NCI-H1930 (cell line): ENCODE data around the gene FAM169A.
"Not testable (repeated sequence)": the region's sequence is repeated elsewhere in the genome, so short reads cannot be mapped to it uniquely, and the experiment has no call there.

Experiments used
- DNase-seq, 2 experiments: peaks; one replicate each; lab custom pipeline; 2025; lab: John Stamatoyannopoulos, UW

The FAM169A gene, protein sequence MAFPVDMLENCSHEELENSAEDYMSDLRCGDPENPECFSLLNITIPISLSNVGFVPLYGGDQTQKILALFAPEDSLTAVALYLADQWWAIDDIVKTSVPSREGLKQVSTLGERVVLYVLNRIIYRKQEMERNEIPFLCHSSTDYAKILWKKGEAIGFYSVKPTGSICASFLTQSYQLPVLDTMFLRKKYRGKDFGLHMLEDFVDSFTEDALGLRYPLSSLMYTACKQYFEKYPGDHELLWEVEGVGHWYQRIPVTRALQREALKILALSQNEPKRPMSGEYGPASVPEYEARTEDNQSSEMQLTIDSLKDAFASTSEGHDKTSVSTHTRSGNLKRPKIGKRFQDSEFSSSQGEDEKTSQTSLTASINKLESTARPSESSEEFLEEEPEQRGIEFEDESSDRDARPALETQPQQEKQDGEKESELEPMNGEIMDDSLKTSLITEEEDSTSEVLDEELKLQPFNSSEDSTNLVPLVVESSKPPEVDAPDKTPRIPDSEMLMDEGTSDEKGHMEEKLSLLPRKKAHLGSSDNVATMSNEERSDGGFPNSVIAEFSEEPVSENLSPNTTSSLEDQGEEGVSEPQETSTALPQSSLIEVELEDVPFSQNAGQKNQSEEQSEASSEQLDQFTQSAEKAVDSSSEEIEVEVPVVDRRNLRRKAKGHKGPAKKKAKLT

DNA sequence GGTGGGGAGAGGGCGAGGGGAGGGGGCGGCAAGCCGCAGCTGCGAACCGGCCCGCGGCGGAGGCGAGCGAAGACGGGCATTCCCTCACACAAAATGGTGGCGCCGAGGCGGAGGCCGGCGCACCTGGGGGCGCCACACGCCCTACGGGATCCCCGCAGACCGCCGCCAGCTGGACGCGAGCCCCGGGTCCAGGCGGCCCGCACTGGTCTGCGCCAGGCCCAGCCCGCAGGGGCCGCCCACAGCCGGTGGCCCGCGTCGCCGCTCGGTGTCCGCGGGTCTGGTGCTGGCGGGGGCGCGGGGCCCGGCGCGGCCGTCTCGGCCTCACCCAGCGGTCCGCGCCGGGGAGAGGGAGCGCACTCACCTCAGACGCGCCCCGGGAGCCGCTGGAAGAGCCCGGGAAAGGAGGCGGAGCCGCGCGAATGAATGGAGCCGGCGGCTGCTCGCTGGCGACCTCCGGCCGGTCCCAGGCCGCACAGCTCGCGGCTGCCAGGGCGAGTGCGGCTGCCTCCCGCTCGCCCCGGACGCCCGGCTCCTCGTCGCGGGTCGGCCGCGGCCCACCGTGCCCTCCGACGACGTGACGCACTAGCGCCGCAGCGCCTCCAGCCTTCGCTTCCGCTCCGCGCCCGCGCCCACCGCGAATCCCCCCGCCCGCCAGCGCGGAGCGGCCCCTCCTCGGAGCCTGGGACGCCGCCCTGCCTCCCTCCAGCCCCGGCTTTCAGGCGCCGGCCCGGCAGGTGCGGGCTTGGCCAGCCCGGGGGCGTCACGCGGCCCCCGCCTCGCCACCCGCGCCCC is at the start of gene FAM169A:
Gene FAM169A, minus strand, starts transcription at position 584 of the 792 bp plus-strand sequence. CDS start 24,711 bp downstream, outside the sequence.
- DNase-seq, result peak; percentile 22 to 36

DNA sequence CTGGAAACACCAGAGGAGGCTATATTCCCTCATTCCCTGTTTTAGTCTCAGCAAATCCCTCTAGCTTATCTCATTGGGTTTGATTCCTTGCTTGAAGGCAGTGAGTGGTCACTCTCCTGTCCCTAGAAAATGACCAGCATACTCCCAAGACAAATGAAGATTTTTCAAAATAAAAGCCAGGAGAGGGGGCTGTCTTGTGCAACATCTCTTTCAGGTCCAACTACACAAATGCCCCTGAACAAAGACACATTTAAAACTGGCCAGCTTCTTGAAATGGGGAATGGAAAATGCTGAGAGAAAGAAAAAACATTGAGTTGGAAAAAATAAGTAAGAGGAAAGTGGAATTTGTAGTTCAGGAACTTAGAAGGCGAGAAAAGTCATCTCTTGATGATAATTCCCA is 49.3 kb upstream of the FAM169A start:
- DNase-seq, result no peak

DNA sequence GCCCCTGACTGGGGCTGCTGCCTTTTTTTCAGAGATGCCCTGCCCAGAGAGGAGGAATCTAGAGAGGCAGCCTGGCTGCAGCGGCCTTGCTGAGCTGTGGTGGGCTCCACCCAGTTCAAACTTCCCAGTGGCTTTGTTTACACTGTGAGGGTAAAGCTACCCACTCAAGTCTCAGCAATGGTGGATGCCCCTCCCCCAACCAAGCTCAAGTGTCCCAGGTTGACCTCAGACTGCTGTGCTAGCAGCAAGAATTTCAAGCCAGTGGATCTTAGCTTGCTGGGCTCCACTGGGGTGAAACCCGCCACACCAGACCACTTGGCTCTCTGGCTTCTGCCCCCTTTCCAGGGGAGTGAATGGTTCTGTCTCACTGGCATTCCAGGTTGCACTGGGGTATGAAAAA is 45.2 kb upstream of the FAM169A start:
- not testable (repeated sequence) for DNase-seq

DNA sequence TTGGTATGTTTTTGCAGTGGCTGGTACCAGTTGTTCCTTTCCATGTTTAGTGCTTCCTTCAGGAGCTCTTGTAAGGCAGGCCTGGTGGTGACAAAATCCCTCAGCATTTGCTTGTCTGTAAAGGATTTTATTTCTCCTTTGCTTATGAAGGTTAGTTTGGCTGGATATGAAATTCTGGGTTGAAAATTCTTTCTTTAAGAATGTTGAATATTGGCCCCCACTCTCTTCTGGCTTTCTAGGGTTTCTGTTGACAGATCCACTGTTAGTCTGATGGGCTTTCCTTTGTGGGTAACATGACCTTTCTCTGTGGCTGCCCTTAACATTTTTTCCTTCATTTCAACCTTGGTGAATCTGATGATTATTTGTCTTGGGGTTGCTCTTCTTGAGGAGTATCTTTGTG is 43.7 kb upstream of the FAM169A start:
- DNase-seq, result not testable (repeated sequence)

DNA sequence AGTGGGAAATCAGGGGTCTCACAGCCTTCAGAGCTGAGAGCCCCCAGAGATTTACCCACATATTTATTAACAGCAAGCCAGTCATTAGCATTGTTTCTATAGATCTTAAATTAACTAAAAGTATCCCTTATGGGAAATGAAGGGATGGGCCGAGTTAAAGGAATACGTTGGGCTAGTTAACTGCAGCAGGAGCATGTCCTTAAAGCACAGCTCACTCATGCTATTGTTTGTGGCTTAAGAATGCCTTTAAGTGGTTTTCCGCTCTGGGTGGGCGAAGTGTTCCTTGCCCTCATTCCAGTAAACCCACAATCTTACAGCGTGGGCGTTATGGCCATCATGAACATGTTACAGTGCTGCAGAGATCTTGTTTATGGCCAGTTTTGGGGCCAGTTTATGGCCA is 42.0 kb upstream of the FAM169A start:
- not testable (repeated sequence) for DNase-seq

DNA sequence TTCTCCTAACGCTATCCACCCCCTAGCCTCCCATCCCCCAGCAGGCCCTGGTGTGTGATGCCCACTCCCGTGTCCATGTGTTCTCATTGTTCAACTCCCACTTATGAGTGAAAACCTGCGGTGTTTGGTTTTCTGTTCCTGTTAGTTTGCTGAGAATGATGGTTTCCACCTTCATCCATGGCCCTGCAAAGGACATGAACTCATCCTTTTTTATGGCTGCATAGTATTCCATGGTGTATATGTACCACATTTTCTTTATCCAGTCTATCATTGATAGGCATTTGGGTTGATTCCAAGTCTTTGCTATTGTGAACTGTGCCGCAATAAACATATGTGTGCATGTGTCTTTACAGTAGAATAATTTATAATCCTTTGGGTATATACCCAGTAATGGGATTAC is 38.5 kb upstream of the FAM169A start:
- DNase-seq, result not testable (repeated sequence)

DNA sequence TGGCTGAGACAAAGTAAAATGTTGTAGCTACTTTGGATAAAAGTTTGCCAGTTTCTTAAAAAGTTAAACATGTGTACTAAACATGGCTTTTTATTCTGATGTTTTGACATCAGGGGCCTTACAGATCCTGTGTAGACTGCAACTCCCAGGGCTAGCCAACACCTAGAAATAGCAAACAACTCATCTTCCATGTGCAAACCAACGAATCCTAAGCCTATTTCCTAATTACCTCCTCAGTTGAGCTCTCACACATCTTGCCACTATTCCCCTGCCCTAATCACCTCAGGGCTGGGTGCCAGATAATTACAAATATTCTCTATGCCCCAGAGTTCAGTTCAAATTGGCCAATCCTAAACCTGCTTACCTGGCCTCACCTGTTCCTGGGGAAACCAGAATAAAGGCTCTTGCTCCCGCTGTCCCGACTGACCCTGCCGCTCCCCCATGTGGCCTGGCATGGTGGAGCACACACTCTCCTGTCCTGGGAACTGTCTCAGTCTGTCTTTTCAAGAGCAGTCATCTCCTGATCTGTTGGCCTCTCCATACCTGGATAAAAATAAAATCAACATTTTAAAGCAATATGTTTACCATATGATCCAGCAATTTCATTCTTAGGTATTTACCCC is 37.1 kb upstream of the FAM169A start:
- DNase-seq, result peak; percentile 4 to 19

DNA sequence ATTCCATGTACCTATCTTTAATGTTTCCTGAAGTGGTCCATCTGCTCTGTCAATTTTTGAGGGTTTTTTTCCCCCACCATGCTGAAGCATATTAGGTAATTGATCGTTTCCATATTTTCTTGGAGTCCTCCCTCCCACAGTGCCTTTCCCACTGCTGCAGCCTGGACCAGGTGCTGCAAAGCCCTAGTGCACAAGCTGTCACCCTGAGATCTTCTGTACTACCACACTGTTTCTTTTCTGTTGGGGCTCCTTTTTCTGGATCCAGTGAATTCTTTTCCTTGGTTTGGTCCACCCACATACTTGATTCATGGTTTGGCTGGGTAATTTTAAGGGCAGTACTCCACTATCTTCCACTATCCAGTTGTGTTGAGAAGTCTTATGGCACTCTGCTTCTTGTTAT is 30.9 kb upstream of the FAM169A start:
- no peak for DNase-seq

DNA sequence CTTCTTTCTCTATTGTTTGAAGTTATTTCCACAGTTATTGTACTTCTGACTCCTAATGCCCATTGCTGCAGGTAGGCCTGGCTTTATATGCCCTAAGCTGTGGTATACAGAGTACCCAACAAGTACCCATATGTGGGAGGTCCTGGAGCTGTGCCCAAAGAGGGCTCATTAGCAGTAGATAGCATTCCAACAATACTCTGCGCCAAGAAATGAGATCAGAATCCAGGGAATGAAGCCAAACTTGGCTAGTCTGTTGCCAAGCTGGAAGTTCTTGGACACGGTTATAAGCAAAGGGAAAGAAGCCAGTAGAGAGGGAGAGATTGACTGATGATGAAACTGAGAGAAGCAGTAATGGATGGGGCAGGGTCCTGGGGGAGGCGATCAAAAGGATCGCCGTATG is 29.7 kb upstream of the FAM169A start:
- no peak for DNase-seq

DNA sequence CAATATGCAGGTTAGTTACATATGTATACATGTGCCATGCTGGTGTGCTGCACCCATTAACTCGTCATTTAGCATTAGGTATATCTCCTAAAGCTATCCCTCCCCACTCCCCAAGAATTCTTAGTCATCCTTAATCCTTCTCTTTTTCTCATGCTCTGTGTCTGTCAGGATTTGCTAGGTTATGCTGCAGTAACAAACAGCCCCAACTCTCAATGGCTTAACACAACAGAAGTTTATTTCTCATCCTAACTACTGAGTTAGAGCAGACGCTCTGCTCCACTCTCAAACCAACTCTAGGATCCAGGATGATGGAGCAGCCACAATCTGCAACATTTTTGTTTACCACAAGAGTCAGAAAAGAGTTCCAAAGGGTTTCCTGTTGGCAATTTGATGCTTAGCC is 28.2 kb upstream of the FAM169A start:
- DNase-seq, result no peak

DNA sequence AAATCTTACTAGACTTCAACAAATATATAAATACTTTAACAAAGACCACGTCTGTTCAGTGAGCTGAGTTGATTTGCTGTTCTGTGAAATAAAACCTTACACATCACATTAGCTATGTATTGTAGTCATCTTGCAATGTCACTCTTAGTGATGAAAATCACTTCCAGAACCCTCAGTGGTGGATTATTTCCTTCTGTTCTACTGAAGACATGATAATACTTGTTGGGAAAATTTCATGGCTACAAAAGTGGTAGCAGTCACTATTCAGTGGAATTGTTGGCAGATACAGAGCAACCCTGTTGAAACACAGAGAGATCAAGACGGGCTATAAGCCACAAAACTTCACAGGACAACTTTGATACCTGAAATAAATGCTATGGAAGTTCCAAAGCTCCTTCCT is 26.7 kb upstream of the FAM169A start:
- DNase-seq, result no peak

DNA sequence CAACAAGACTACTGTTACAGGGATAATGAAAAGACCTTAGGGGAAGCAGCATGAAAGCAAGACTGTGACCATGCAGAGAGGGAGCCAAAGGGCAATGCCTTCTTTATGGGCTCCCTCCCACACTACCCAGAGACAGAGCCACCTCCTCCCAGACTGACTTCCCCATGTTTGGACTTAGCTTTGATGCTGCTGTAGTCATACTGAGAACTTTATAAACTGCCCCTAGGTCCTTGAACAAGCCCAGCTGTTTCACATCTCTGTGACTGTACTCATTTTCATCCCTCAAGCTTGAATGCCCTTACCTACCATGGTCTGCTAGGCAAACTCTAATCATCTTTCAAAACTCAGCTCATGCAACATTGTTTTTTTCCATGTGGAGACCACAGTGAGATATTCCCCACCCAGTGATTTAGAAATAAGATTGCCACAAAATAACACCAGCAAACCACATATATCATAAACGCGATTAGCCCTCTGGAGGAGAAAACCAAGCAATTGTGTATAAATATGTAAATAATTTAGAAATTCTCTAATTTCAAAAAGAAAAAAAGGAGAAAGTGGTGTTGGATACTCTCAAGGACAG is 23.4 kb upstream of the FAM169A start:
- DNase-seq, result no peak

DNA sequence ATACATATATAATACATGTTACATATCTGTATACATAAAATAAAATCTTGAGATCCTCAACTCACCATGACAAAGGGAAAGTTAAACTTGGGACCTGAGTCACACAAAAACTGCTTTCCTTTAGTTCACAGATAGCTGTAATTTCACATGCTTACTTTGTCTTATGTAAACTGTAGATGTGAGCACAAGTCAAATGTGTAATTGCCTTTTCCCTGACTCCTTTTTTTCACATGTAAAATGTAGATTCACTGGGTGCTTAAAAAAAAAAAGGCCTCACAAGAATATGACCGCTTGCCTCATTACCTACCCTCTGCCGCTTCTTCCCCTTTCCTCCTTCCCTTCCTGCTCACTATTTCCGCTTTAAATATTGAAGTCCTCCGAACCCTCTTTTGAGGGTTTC is 21.9 kb upstream of the FAM169A start:
- no peak for DNase-seq

DNA sequence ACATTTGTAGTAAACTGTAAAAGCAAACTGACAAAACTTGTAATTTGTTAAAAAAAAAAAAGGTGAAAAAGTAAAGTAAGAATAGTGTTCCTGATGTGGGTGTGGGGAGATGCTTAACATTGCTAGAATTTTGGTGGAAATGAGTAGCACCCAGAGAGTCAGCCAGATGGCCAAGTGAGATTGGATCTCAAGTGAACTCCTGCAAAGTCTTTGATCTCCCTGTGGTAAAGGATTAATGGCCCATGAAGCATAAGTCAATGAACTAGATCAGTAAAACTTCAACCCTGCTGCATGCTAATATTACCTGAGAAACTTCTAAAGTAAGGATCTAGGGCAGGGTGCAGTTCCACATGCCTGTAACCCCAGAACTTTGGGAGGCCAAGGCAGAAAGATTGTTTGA is 19.0 kb upstream of the FAM169A start:
- DNase-seq, result no peak

DNA sequence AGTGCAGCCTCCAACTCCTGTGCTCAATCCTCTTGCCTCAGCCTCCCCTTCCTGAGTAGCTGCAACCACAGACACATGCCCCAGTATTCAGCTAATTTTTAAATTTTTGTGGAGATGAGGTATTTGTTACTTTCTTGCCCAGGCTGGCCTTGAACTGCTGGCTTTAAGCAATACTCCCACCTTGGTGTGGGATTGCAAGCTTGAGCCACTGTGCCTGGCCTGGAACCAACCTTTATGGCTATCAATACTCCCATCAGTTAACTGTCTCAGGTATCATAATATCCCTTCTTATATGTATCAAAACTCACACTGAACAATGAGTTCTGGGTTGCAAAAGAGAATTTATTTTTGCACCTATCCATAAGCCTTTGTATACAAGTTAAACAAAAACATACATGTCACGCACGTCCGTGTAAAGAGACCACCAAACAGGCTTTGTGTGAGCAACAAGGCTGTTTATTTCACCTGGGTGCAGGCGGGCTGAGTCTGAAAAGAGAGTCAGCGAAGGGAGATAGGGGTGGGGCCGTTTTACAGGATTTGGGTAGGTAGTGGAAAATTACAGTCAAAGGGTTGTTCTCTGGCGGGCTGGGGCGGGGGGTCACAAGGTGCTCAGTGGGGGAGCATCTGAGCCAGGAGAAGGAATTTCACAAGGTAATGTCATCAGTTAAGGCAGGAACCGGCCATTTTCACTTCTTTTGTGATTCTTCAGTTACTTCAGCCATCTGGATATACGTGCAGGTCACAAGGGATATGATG is 16.4 kb upstream of the FAM169A start:
- not testable (repeated sequence) for DNase-seq

DNA sequence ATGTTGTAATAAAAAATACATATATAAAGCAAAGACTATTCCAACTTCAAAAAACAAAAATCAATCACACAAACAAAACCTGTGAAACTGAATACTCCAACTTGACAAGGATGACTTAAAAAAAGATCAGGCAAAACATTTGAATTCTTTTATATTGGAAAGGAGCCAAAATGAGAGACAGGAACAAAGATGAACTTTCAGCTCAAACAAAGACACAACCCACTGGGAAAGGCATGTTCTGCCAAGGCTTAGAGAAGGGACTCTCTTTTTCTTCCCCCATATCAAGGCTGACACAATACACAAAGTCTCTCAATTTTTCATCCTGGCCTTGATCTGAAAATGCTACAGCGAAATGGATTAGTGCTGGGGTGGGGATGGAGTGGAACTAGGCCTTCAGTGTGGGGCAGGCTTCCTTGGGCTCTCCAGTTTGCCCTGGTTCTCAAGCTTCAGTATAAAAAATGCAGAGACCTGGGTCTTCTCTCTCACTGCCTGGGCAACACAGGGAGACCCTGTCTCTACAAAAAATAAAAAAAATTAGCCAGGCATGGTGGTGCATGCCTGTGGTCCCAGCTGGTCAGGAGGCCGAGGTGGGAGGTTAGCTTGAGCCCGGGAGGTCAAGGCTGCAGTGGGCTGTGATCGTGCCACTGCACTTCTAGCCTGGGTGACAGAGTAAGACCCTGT is 11.6 kb upstream of the FAM169A start:
- no peak for DNase-seq

DNA sequence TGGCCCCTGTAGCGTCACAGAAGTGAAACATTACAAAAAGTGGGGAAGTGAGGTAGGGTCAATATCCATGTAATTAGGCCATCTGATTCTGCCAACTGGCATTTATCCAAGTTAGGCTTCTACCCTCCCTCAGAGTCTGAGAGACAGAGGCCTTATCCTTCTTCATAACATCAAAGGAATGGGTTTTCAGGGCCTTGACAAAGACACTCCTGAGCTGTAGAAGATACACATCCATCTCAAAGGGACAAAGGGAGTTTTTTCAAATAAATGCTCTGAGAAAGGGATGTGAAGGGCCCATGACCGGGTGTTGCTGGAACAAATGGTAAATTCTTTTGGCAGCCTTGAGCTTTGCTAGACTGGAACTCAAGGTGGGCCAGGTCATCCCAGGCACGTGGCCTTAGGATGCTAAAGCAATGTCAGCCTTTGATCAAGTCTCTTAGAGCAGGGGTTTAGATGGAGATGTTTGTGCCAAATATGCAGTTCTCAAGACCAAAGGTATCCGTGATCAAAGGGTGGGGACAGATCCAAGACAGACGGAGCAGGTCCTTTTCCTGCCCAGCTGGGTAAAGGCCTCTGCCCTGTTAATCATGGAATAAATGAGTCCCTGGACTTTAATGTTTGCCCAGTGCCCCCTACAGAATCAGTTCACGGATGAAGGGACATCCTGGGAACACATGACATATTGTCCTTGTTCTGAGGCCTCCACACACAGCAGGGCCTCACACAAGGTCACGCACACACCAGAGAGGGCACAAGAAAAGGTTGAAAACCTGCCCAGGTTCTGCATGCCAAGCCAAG is 10.0 kb upstream of the FAM169A start:
- no peak for DNase-seq

DNA sequence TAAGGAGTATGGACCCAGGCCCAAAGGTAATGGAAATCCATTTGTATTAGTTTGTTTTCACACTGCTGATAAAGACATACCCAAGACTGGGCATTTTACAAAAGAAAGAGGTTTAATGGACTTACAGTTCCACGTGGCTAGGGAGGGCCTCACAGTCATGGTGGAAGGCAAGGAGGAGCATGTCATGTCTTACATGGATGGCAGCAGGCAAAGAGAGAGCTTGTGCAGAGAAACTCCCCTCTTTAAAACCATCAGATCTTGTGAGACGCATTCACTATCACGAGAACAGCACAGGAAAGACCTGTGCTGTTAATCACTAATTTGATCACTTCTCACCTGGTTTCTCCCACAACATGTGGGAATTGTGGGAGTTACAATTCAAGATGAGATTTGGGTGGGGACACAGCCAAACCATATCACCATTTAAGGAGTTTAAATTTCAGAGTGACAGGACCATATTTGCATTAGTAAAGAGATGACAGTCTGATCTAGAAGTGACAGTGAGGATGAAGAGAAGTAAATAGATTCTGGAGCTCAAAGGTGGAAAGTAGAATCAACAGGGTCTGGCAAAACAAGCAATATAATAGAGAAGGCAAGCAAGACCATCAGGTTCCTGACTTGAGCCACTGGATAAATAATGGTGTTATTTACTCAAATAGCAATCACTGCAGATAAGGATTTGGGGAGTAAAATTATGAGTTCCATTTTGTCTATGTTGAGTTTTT is 7.5 kb upstream of the FAM169A start:
- no peak for DNase-seq
